K562 (cell line): ENCODE results near the gene PLAAT4. TPM values are rescaled to one million over a fixed set of nuclear protein-coding genes. Genes with fewer than 3 reads are reported as not detected.

ENCODE experiments used
- BCOR ChIP-seq: fragments of 450-650 bp; IDR thresholded peaks from 2 replicates; pipeline ENCODE4 v1.6.1; 2016
- CBFA2T3 ChIP-seq: fragments of 450-650 bp; IDR thresholded peaks from 2 replicates; pipeline ENCODE4 v1.6.1; 2017
- FOXK1 ChIP-seq: sonication (generic); formaldehyde crosslinking; IDR thresholded peaks from 2 replicates; pipeline ENCODE4 v1.8.0; 2022; ENCODE audit warnings: missing genetic modification reagents, mild to moderate bottlenecking, borderline replicate concordance
- GATA2 ChIP-seq: sonication (generic); formaldehyde crosslinking; IDR thresholded peaks from 2 replicates; pipeline ENCODE4 v1.4.0; 2020; ENCODE audit warnings: mild to moderate bottlenecking, missing genetic modification reagents
- HDGF ChIP-seq: fragments of 450-650 bp; IDR thresholded peaks from 2 replicates; pipeline ENCODE4 v1.6.1; 2016
- HMGXB4 ChIP-seq: sonication (generic); formaldehyde crosslinking; IDR thresholded peaks from 2 replicates; pipeline ENCODE4 v1.8.1; 2023; ENCODE audit warnings: mild to moderate bottlenecking, missing genetic modification reagents
- KDM4B ChIP-seq, 2 experiments: fragments of 450-650 bp in 1 of 2; sonication (generic) in 1 of 2; IDR thresholded peaks; 2 replicates each; pipeline ENCODE4 v1.6.1; 2016 to 2017; ENCODE audit warnings: borderline replicate concordance in 2 of 2, antibody characterized with exemption in 1 of 2, low read depth in 1 of 2, mild to moderate bottlenecking in 1 of 2
- MEIS2 ChIP-seq: fragments of 450-650 bp; IDR thresholded peaks from 2 replicates; pipeline ENCODE4 v1.6.1; 2014; ENCODE audit warnings: mild to moderate bottlenecking; ENCODE audit not compliant: partially characterized antibody
- MNT ChIP-seq, 2 experiments: fragments of 450-650 bp; conservative IDR thresholded peaks; 2 replicates each; pipeline ENCODE4 v1.6.1; 2017; ENCODE audit warnings: mild to moderate bottlenecking in 2 of 2, moderate library complexity in 2 of 2
- MTA1 ChIP-seq: fragments of 450-650 bp; IDR thresholded peaks from 2 replicates; pipeline ENCODE4 v1.6.1; 2017; ENCODE audit warnings: borderline replicate concordance
- NFATC3 ChIP-seq: fragments of 450-650 bp; IDR thresholded peaks from 2 replicates; pipeline ENCODE4 v1.6.1; 2017; ENCODE audit warnings: mild to moderate bottlenecking
- PHF20 ChIP-seq: fragments of 450-650 bp; IDR thresholded peaks from 2 replicates; pipeline ENCODE4 v1.6.1; 2018; ENCODE audit not compliant: partially characterized antibody
- PRMT5 ChIP-seq: sonication (generic); formaldehyde crosslinking; IDR thresholded peaks from 2 replicates; pipeline ENCODE4 v1.5.0; 2020; ENCODE audit warnings: missing genetic modification reagents
- RBM22 ChIP-seq: fragments of 200-400 bp; formaldehyde crosslinking; IDR thresholded peaks from 2 replicates; pipeline ENCODE4 v1.6.1; 2018; ENCODE audit warnings: low read length, low read depth; ENCODE audit not compliant: poor library complexity, severe bottlenecking
- RFX1 ChIP-seq: fragments of 450-650 bp; IDR thresholded peaks from 2 replicates; pipeline ENCODE4 v1.6.1; 2016; ENCODE audit warnings: mild to moderate bottlenecking, moderate library complexity
- SAFB2 ChIP-seq: fragments of 200-400 bp; formaldehyde crosslinking; IDR thresholded peaks from 2 replicates; pipeline ENCODE4 v1.6.1; 2018; ENCODE audit warnings: borderline replicate concordance, low read length, low read depth, moderate library complexity; ENCODE audit not compliant: severe bottlenecking
- THRAP3 ChIP-seq: fragments of 450-650 bp; IDR thresholded peaks from 2 replicates; pipeline ENCODE4 v1.6.1; 2016; ENCODE audit warnings: mild to moderate bottlenecking, inconsistent platforms, borderline replicate concordance
- ZBTB43 ChIP-seq: sonication (generic); formaldehyde crosslinking; IDR thresholded peaks from 2 replicates; pipeline ENCODE4 v1.8.0; 2023; ENCODE audit warnings: mild to moderate bottlenecking, missing genetic modification reagents
- ZNF354B ChIP-seq: fragments of 250-450 bp; sonication (Bioruptor Pico); IDR thresholded peaks from 2 replicates; pipeline ENCODE4 v1.4.0; 2020
- ZNF436 ChIP-seq: fragments of 250-450, 450-650 bp; sonication (Bioruptor Pico); formaldehyde crosslinking; IDR thresholded peaks from 2 replicates; pipeline ENCODE4 v1.7.0; 2020; ENCODE audit warnings: mild to moderate bottlenecking
- polyA plus RNA-seq, 8 experiments: library from polyadenylated mRNA; depleted of rRNA in 4 of 8; stranded (reverse) in 5 of 8; unstranded in 3 of 8; fragments of >200 nt; fragmentation: Nextera tagmentation in 2 of 8; fragmentation: Illumina TruSeq in 1 of 8; extraction: Ambion mirVana in 2 of 8; extraction: Trizol in 1 of 8; gene quantifications; 2 replicates each; pipeline versions ENCODE4 v1.2.1 to v1.2.3, GENCODE V29; 2011 to 2014; ENCODE audit warnings: inconsistent platforms in 1 of 8, missing spikeins in 1 of 8
- total RNA-seq, 7 experiments: library from RNA; depleted of rRNA in 6 of 7; stranded (reverse); fragments of >200 nt in 6 of 7; fragmentation: Illumina TruSeq in 2 of 7; extraction: Trizol in 2 of 7; gene quantifications; 2 replicates each; pipeline versions ENCODE4 v1.2.1 to v1.2.3, GENCODE V29; 2011 to 2021; ENCODE audit warnings: low replicate concordance in 1 of 7
- TF ChIP-seq, protein P1 (sequence below): fragments of 450-650 bp; formaldehyde crosslinking; IDR thresholded peaks from 2 replicates; pipeline ENCODE4 v1.4.0; 2020; ENCODE audit warnings: mild to moderate bottlenecking
- TF ChIP-seq, protein P2 (sequence below): fragments of 450-650 bp; IDR thresholded peaks from 2 replicates; pipeline ENCODE4 v1.6.1; 2016; ENCODE audit warnings: antibody characterized with exemption
- TF ChIP-seq, protein P3 (sequence below): sonication (generic); formaldehyde crosslinking; IDR thresholded peaks from 2 replicates; pipeline ENCODE4 v1.8.0; 2022; ENCODE audit warnings: mild to moderate bottlenecking, missing genetic modification reagents

The PLAAT4 gene
- total and polyA plus RNA-seq, 9 of the 15 experiments (the other 6 are each of a cell fraction or from before 2014, with no cell fraction given): 0.54 to 3.0 (median 1.3) TPM; not detected in 1

- TF ChIP-seq MNT (conservative IDR thresholded peaks at IDR 0.05) (no peak), PRMT5 (CRISPR knock-in tag) (no peak), MEIS2 (peak; percentile 67), THRAP3 (no peak), SAFB2 (no peak), HDGF (no peak), GATA2 (no peak), ZNF436 (CRISPR knock-in tag) (no peak), ZNF354B (CRISPR knock-in tag) (no peak), KDM4B (IDR thresholded peaks at IDR 0.05; ENCODE audit: borderline replicate concordance in 2 of 2, low read depth in 1 of 2) (no peak), RFX1 (no peak), ZBTB43 (CRISPR knock-in tag) (no peak), FOXK1 (CRISPR knock-in tag) (no peak), BCOR (no peak), HMGXB4 (CRISPR knock-in tag) (no peak), MTA1 (no peak), RBM22 (no peak), PHF20 (no peak), NFATC3 (no peak), CBFA2T3 (peak; percentile 88)
- TF ChIP-seq, protein P1, sequence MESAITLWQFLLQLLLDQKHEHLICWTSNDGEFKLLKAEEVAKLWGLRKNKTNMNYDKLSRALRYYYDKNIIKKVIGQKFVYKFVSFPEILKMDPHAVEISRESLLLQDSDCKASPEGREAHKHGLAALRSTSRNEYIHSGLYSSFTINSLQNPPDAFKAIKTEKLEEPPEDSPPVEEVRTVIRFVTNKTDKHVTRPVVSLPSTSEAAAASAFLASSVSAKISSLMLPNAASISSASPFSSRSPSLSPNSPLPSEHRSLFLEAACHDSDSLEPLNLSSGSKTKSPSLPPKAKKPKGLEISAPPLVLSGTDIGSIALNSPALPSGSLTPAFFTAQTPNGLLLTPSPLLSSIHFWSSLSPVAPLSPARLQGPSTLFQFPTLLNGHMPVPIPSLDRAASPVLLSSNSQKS (CRISPR knock-in tag): no peak
- TF ChIP-seq, protein P2, sequence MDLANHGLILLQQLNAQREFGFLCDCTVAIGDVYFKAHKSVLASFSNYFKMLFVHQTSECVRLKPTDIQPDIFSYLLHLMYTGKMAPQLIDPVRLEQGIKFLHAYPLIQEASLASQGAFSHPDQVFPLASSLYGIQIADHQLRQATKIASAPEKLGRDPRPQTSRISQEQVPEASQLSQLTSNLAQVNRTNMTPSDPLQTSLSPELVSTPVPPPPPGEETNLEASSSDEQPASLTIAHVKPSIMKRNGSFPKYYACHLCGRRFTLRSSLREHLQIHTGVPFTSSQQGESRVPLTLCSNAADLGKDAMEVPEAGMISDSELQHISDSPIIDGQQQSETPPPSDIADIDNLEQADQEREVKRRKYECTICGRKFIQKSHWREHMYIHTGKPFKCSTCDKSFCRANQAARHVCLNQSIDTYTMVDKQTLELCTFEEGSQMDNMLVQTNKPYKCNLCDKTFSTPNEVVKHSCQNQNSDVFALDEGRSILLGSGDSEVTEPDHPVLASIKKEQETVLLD: no peak
- TF ChIP-seq, protein P3, sequence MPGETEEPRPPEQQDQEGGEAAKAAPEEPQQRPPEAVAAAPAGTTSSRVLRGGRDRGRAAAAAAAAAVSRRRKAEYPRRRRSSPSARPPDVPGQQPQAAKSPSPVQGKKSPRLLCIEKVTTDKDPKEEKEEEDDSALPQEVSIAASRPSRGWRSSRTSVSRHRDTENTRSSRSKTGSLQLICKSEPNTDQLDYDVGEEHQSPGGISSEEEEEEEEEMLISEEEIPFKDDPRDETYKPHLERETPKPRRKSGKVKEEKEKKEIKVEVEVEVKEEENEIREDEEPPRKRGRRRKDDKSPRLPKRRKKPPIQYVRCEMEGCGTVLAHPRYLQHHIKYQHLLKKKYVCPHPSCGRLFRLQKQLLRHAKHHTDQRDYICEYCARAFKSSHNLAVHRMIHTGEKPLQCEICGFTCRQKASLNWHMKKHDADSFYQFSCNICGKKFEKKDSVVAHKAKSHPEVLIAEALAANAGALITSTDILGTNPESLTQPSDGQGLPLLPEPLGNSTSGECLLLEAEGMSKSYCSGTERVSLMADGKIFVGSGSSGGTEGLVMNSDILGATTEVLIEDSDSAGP (CRISPR knock-in tag): no peak
Observed at GRCh38 chr11:63518548-63518947, 18.1 kb upstream of the PLAAT4 start (continued).
